Neuronal stem cell (in vitro differentiated cells): Measurements from ENCODE around the gene SNAI3.

Experiments
- DNase-seq: peaks from one replicate; pipeline ENCODE4 v3.0.0-alpha.2; 2013; ENCODE audit warnings: low spot score
- H2AFZ ChIP-seq: one replicate; pipeline ENCODE4 v1.6.1; 2013; ENCODE audit warnings: mild to moderate bottlenecking, low read length, inconsistent platforms
- H2AK5ac ChIP-seq: 2 replicates; pipeline ENCODE4 v1.6.1; 2013; ENCODE audit warnings: low read depth, mild to moderate bottlenecking, inconsistent platforms, low read length, moderate library complexity, mixed read lengths
- H2BK120ac ChIP-seq: 2 replicates; pipeline ENCODE4 v1.6.1; 2013; ENCODE audit warnings: low read depth, mild to moderate bottlenecking, inconsistent platforms, low read length, moderate library complexity, mixed read lengths
- H2BK12ac ChIP-seq: one replicate; pipeline ENCODE4 v1.6.1; 2013; ENCODE audit warnings: low read length, inconsistent platforms
- H2BK15ac ChIP-seq: 2 replicates; pipeline ENCODE4 v1.6.1; 2013; ENCODE audit warnings: mild to moderate bottlenecking, low read length, inconsistent platforms, mixed read lengths
- H2BK5ac ChIP-seq: one replicate; pipeline ENCODE4 v1.6.1; 2013; ENCODE audit warnings: inconsistent platforms, mild to moderate bottlenecking, low read length, moderate library complexity
- H3K14ac ChIP-seq: one replicate; pipeline ENCODE4 v1.6.1; 2013; ENCODE audit warnings: low read length, inconsistent platforms
- H3K18ac ChIP-seq: 2 replicates; pipeline ENCODE4 v1.6.1; 2013; ENCODE audit warnings: low read length, inconsistent platforms
- H3K23ac ChIP-seq: 2 replicates; pipeline ENCODE4 v1.6.1; 2013; ENCODE audit warnings: low read depth, mild to moderate bottlenecking, mixed read lengths, low read length, inconsistent platforms; ENCODE audit not compliant: poor library complexity
- H3K27ac ChIP-seq: replicated peaks from 3 replicates; pipeline ENCODE4 v1.5.1; 2013; ENCODE audit warnings: low read length, inconsistent platforms
- H3K27me3 ChIP-seq, 3 experiments: 2 replicates each; pipeline ENCODE4 v1.6.1; 2013; ENCODE audit warnings: low read length in 3 of 3, mild to moderate bottlenecking in 2 of 3, inconsistent platforms in 1 of 3, low read depth in 1 of 3, mixed read lengths in 1 of 3, moderate library complexity in 1 of 3; ENCODE audit not compliant: control insufficient read depth in 3 of 3, insufficient read depth in 3 of 3
- H3K36me3 ChIP-seq, 2 donors: replicated peaks in 1 of 2; 2 replicates each; pipeline ENCODE4 v1.6.1; 2013; ENCODE audit warnings: low read length in 2 of 2; ENCODE audit not compliant: control insufficient read depth in 2 of 2, insufficient read depth in 2 of 2
- H3K4ac ChIP-seq: 2 replicates; pipeline ENCODE4 v1.6.1; 2013; ENCODE audit warnings: inconsistent platforms, mild to moderate bottlenecking, low read length, moderate library complexity
- H3K4me1 ChIP-seq, 2 donors: 1 replicate in 1 of 2; 2 replicates in 1 of 2; pipeline ENCODE4 v1.6.1; 2013; ENCODE audit warnings: low read length in 2 of 2, low read depth in 1 of 2; ENCODE audit not compliant: control insufficient read depth in 2 of 2, insufficient read depth in 1 of 2
- H3K4me2 ChIP-seq: one replicate; pipeline ENCODE4 v1.6.1; 2013; ENCODE audit warnings: mild to moderate bottlenecking, low read length, inconsistent platforms; ENCODE audit not compliant: insufficient read depth, poor library complexity, severe bottlenecking
- H3K4me3 ChIP-seq, 2 donors: 2 replicates each; pipeline ENCODE4 v1.5.1; 2013; ENCODE audit warnings: low read length in 2 of 2, mild to moderate bottlenecking in 2 of 2, inconsistent platforms in 1 of 2, moderate library complexity in 1 of 2
- H3K79me1 ChIP-seq: one replicate; pipeline ENCODE4 v1.6.1; 2013; ENCODE audit warnings: low read depth, mild to moderate bottlenecking, inconsistent platforms, low read length, moderate library complexity
- H3K9ac ChIP-seq: one replicate; pipeline ENCODE4 v1.6.1; 2013; ENCODE audit warnings: mild to moderate bottlenecking, low read depth, low read length, inconsistent platforms; ENCODE audit not compliant: poor library complexity
- H3K9me3 ChIP-seq, 2 donors: replicated peaks in 1 of 2; 2 replicates each; pipeline versions ENCODE3 to v1.6.1; 2013; ENCODE audit warnings: low read length in 2 of 2, mild to moderate bottlenecking in 2 of 2, inconsistent platforms in 1 of 2, low read depth in 1 of 2, mixed read lengths in 1 of 2, moderate library complexity in 1 of 2; ENCODE audit not compliant: control insufficient read depth in 2 of 2, insufficient read depth in 1 of 2
- H4K8ac ChIP-seq: one replicate; pipeline ENCODE4 v1.6.1; 2013; ENCODE audit warnings: low read depth, mild to moderate bottlenecking, inconsistent platforms, low read length, moderate library complexity
- H4K91ac ChIP-seq: one replicate; pipeline ENCODE4 v1.6.1; 2013; ENCODE audit warnings: low read length, low read depth, mild to moderate bottlenecking, inconsistent platforms; ENCODE audit not compliant: poor library complexity
- WGBS, 2 donors: extraction: QIAGEN DNeasy Blood & Tissue Kit; methylation state at CpG; one replicate each; pipeline ENCODE4 v1.1.7; 2013; ENCODE audit warnings: missing lambda C conversion rate in 2 of 2, mixed read lengths in 1 of 2; ENCODE audit not compliant: insufficient read length in 2 of 2, insufficient replicate concordance in 1 of 2; ENCODE audit errors: extremely low coverage in 2 of 2; 5-methylcytosine and 5-hydroxymethylcytosine counted together

The SNAI3 gene

DNA sequence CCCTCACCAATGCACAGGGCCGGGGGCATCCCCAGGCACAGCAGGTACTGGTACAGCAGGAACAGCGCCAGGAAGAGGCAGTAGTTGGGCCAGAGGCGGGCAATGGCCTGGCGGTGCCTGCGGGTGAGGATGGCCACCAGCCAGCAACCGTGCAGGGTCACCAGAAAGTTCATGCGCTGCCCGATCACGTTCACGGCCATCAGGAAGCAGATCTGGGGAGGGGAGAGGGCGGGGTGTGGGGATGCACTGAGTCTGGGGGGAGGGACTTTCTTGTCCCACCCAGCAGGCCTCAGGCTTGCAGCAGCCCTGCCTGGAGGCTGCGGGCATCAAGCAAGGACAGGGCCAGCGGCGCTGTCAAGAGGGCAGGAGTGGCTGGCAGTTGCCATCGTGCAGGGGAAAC lies 45.4 kb upstream of the SNAI3 start:
- H2BK15ac ChIP-seq, result no peak overlapping the region
- H3K4me1 ChIP-seq, result no peaks in the 10 kb centered on the region
- no peaks in the 10 kb centered on the region for H3K27me3 ChIP-seq
- H3K23ac ChIP-seq, result peak overlapping the region; percentile 55
- H3K9ac ChIP-seq, result peak overlapping the region; percentile 4
- H3K79me1 ChIP-seq, result no peaks in the 10 kb centered on the region
- no peak overlapping the region for H2AFZ ChIP-seq
- no peak overlapping the region for H3K27ac ChIP-seq
- H4K8ac ChIP-seq, result no peak overlapping the region
- H3K9me3 ChIP-seq, result no peaks in the 10 kb centered on the region
- H2BK12ac ChIP-seq, result no peak overlapping the region
- peak overlapping the region; percentile 17 for H3K18ac ChIP-seq
- no peak overlapping the region for H2BK120ac ChIP-seq
- H3K4me2 ChIP-seq, result no peak overlapping the region
- no peak overlapping the region for H3K4me3 ChIP-seq
- H2BK5ac ChIP-seq, result no peak overlapping the region
- no peaks in the 10 kb centered on the region for H3K36me3 ChIP-seq
- no peak overlapping the region for H4K91ac ChIP-seq
- H2AK5ac ChIP-seq, result peak overlapping the region; percentile 84
- H3K14ac ChIP-seq, result no peak overlapping the region
- no CpG with 5 or more reads among the region's 15 CpGs for WGBS, 2 donors
- no peak overlapping the region for H3K4ac ChIP-seq
- DNase-seq, result no peak

DNA sequence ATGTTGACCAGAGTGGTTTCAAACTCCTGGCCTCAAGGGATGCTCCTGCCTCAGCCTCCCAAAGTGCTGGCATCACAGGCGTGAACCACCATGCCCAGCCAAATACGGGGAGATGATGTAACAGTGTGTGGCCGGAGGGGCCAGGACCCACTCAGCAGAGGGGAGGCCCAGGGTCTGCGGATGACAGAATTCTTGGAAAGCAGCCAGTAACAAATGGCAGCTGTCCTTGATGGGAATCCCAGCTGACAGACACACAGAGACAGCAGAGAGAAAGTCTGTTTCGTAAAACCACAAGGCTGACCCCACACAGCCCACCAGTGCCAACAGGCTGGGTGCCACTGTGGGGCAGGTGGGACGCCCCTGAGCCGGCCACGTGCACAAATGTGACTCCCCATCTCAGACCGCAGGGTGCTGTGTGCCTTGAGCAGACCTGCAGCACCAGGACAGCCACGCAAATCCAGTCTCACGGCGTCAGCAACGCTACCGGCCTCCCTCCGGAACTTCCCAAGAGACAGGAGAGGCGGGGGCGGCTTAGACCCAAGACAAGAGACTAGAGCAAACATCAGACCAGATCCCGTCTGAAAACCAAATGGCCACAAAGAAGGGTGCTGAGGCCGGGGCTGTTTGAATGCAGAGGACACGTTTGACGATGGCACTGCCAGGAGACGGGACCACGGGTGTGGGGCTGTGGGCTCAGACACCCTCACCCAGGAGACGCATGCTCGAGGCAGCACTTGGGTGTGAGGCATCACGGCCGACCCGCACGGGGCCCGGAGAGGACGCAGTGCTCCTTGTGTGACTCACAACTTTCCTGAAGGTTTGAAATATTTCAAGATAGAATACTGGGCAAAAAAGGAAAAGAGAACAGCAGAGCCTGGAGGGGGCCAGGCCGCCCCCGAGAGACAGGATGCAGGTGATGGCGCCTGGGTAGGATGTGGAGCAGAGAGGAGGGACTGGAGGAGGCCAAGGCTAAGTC lies 44.6 kb upstream of the SNAI3 start:
- Histone ChIP-seq H3K27ac (no peak overlapping the region), H2BK12ac (no peak overlapping the region), H3K79me1 (no peaks in the 10 kb centered on the region), H4K8ac (peak overlapping the region; percentile 43), H2BK5ac (no peak overlapping the region), H2AFZ (no peak overlapping the region), H2BK15ac (no peak overlapping the region), H3K4ac (no peak overlapping the region), H3K9me3 (no peaks in the 10 kb centered on the region), H3K36me3 (no peaks in the 10 kb centered on the region), H3K23ac (no peak overlapping the region), H2BK120ac (no peak overlapping the region), H2AK5ac (no peak overlapping the region), H3K18ac (peak overlapping the region; percentile 71), H4K91ac (no peak overlapping the region), H3K27me3 (no peaks in the 10 kb centered on the region), H3K9ac (no peak overlapping the region), H3K14ac (peak overlapping the region; percentile 21), H3K4me1 (no peaks in the 10 kb centered on the region), H3K4me2 (no peak overlapping the region), H3K4me3 (no peak overlapping the region)
- DNase-seq, result no peak
- no CpG with 5 or more reads among the region's 34 CpGs for WGBS, 2 donors

DNA sequence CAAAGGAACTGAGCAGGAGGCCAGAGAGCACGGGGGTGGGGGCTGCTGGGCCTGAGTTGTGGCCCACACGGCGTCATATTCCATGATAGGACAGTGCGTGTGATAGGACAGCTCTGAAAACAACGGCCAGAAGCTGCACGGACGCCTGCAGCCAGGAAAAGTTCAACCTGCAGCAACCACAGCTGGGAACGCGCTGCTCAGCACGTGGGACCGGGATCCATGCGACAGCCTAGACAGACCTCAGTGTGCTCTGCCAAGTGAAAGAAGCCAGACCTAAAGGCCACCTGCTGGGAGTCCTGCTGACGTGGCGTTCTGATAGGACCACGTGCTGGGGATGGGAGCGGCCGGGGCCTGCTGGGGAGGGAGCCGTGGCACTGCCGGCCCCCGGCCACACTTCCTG lies 41.6 kb upstream of the SNAI3 start:
- Histone ChIP-seq H3K4me1 (no peaks in the 10 kb centered on the region), H3K4me2 (no peak overlapping the region), H3K9ac (peak overlapping the region; percentile 60), H2AFZ (no peak overlapping the region), H3K36me3 (no peaks in the 10 kb centered on the region), H2BK5ac (no peak overlapping the region), H2BK120ac (no peak overlapping the region), H3K27ac (no peak overlapping the region), H2BK12ac (peak overlapping the region; percentile 58), H3K4me3 (no peak overlapping the region), H3K9me3 (no peaks in the 10 kb centered on the region), H4K91ac (no peak overlapping the region), H3K27me3 (no peaks in the 10 kb centered on the region), H3K18ac (peak overlapping the region; percentile 28), H2BK15ac (peak overlapping the region; percentile 21), H2AK5ac (peak overlapping the region; percentile 84), H4K8ac (no peak overlapping the region), H3K79me1 (peaks cover 8% of the 10 kb centered on the region), H3K14ac (no peak overlapping the region), H3K4ac (no peak overlapping the region), H3K23ac (peak overlapping the region; percentile 55)
- DNase-seq, result no peak
- no CpG with 5 or more reads among the region's 20 CpGs for WGBS, 2 donors

DNA sequence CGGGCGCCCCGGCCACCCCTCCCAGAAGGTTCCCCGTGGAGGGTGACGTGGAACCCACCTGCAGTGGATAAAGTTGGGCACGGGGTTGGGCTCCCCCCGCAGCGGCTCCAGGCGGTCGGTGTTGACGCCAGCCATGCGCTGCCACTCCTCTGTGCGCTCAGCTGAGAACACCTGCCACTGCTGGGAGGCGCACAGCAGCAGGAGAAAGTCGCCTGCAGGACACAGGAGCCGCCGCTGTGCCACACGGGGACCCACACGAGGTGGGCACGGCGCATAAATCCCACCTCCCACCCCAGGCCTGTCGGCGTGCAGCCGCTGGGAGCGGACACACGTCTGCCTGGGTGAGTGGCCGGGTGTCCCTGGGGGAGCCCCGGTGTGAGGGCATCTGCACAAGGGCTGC lies 40.7 kb upstream of the SNAI3 start:
- no peak overlapping the region for H3K9ac ChIP-seq
- H4K8ac ChIP-seq, result no peak overlapping the region
- H3K4me3 ChIP-seq, result no peak overlapping the region
- H2BK15ac ChIP-seq, result no peak overlapping the region
- DNase-seq, result no peak
- H4K91ac ChIP-seq, result peak overlapping the region; percentile 53
- H3K27ac ChIP-seq, result no peak overlapping the region
- no peaks in the 10 kb centered on the region for H3K36me3 ChIP-seq
- H3K4me2 ChIP-seq, result no peak overlapping the region
- H3K79me1 ChIP-seq, result peaks cover 8% of the 10 kb centered on the region
- H3K18ac ChIP-seq, result no peak overlapping the region
- no peak overlapping the region for H2AFZ ChIP-seq
- H3K23ac ChIP-seq, result peak overlapping the region; percentile 80
- no peaks in the 10 kb centered on the region for H3K9me3 ChIP-seq
- H2BK5ac ChIP-seq, result no peak overlapping the region
- H2AK5ac ChIP-seq, result no peak overlapping the region
- no peak overlapping the region for H3K14ac ChIP-seq
- H2BK120ac ChIP-seq, result no peak overlapping the region
- H3K4me1 ChIP-seq, result no peaks in the 10 kb centered on the region
- WGBS, 2 donors, result no CpG with 5 or more reads among the region's 28 CpGs
- no peaks in the 10 kb centered on the region for H3K27me3 ChIP-seq
- H2BK12ac ChIP-seq, result peak overlapping the region; percentile 41
- no peak overlapping the region for H3K4ac ChIP-seq
